Measurements from ENCODE around the gene LAMP1. TPM values are rescaled to one million over a fixed set of nuclear protein-coding genes. Genes with fewer than 3 reads are reported as not detected.

The LAMP1 gene
- total and polyA plus RNA-seq, 2 experiments from 2014 or later = 34.5 to 107 TPM

- Mint-ChIP-seq H3K27ac (no peak overlapping the region), H3K27me3 (ENCODE audit: insufficient read depth, low read depth, poor library complexity) (peaks cover 22% of the 10 kb centered on the region), H3K4me3 (no peak overlapping the region), H3K4me1 (no peaks in the 10 kb centered on the region), H3K36me3 (ENCODE audit: low read depth) (peaks cover 60% of the 10 kb centered on the region), H3K9me3 (no peaks in the 10 kb centered on the region)
- peaks cover 21% of the 10 kb centered on the region for H3K36me3 ChIP-seq (ENCODE audit: insufficient read depth)
- DNase-seq (ENCODE audit: low spot score) (no peak), ATAC-seq (no peak)
- H3F3A ChIP-seq (replicated peaks; ENCODE audit: low read depth) = peaks cover 44% of the 10 kb centered on the region
- peaks cover 9% of the 10 kb centered on the region; the same call in 1 of the 2 replicates for H4K20me1 ChIP-seq (replicated peaks; ENCODE audit: insufficient read depth)
- no peaks in the 10 kb centered on the region for H3K27me3 ChIP-seq (ENCODE audit: insufficient read depth)
- no peak overlapping the region for H2AFZ ChIP-seq
- TF ChIP-seq ZNF331 (CRISPR knock-in tag; IDR thresholded peaks at IDR 0.05; ENCODE audit: low read depth) (no peak), JUNB (IDR thresholded peaks at IDR 0.05; ENCODE audit: unreplicated experiment) (no peak), EZH2 (IDR thresholded peaks at IDR 0.05; ENCODE audit: low read depth, unreplicated experiment) (no peak), ETS1 (IDR thresholded peaks at IDR 0.05) (no peak), NANOG (IDR thresholded peaks at IDR 0.05; ENCODE audit: borderline replicate concordance) (no peak), EZH2phosphoT487 (IDR thresholded peaks at IDR 0.05; ENCODE audit: unreplicated experiment) (no peak), ZNF114 (CRISPR knock-in tag; IDR thresholded peaks at IDR 0.05) (no peak), POLR2AphosphoS5 (IDR thresholded peaks at IDR 0.05; ENCODE audit: low read depth) (no peak), CREB1 (CRISPR knock-in tag; IDR thresholded peaks at IDR 0.05; ENCODE audit: low read depth) (no peak), STAT1 (IDR thresholded peaks at IDR 0.05; ENCODE audit: unreplicated experiment) (no peak), CTCF (conservative IDR thresholded peaks at IDR 0.05; ENCODE audit: low read depth in 2 of 2) (no peak)
- TF ChIP-seq, protein P1, sequence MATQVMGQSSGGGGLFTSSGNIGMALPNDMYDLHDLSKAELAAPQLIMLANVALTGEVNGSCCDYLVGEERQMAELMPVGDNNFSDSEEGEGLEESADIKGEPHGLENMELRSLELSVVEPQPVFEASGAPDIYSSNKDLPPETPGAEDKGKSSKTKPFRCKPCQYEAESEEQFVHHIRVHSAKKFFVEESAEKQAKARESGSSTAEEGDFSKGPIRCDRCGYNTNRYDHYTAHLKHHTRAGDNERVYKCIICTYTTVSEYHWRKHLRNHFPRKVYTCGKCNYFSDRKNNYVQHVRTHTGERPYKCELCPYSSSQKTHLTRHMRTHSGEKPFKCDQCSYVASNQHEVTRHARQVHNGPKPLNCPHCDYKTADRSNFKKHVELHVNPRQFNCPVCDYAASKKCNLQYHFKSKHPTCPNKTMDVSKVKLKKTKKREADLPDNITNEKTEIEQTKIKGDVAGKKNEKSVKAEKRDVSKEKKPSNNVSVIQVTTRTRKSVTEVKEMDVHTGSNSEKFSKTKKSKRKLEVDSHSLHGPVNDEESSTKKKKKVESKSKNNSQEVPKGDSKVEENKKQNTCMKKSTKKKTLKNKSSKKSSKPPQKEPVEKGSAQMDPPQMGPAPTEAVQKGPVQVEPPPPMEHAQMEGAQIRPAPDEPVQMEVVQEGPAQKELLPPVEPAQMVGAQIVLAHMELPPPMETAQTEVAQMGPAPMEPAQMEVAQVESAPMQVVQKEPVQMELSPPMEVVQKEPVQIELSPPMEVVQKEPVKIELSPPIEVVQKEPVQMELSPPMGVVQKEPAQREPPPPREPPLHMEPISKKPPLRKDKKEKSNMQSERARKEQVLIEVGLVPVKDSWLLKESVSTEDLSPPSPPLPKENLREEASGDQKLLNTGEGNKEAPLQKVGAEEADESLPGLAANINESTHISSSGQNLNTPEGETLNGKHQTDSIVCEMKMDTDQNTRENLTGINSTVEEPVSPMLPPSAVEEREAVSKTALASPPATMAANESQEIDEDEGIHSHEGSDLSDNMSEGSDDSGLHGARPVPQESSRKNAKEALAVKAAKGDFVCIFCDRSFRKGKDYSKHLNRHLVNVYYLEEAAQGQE (IDR thresholded peaks at IDR 0.05; ENCODE audit: unreplicated experiment) = no peak
- H3K4me1 ChIP-seq (ENCODE audit: insufficient read depth) = no peaks in the 10 kb centered on the region
- H3K9me2 ChIP-seq (ENCODE audit: insufficient read depth) = no peaks in the 10 kb centered on the region
- H3K79me2 ChIP-seq (replicated peaks; ENCODE audit: insufficient read depth) = no peaks in the 10 kb centered on the region
- no peak overlapping the region for H3K4me3 ChIP-seq
- no peak overlapping the region for H3K4me2 ChIP-seq
- no peak overlapping the region for H3K27ac ChIP-seq (ENCODE audit: low read depth)
Measured at GRCh38 chr13:113324398-113324797, 27.4 kb downstream of the LAMP1 start.

Measured in GM23338 (cell line).